Measurements from ENCODE around the gene FRAT2. TPM values are rescaled to one million over a fixed set of nuclear protein-coding genes. Genes with fewer than 3 reads are reported as not detected.

Gene FRAT2
- total RNA-seq, 1 donor from 2014 or later = 27.5 TPM

- Histone ChIP-seq H3K4me3 (no peak overlapping the region), H3K36me3 (peaks cover 58% of the 10 kb centered on the region), H3K9me3 (no peaks in the 10 kb centered on the region), H3K4me1 (peaks cover 28% of the 10 kb centered on the region), H3K27me3 (ENCODE audit: low read depth) (no peaks in the 10 kb centered on the region), H3K27ac (no peak overlapping the region)
- no peak for TF ChIP-seq CTCF (IDR thresholded peaks at IDR 0.05)
- intact Hi-C loops (cut with DNase I) = no loop called here
- no peak for DNase-seq
- no peak for ATAC-seq
These were observed 27.0 kb upstream of the FRAT2 start for GRCh38 chr10:97361537-97361901.

- ATAC-seq = no peak
- H3K4me3 ChIP-seq = no peak overlapping the region
- no peaks in the 10 kb centered on the region for H3K9me3 ChIP-seq
- DNase-seq = no peak
- no peaks in the 10 kb centered on the region for H3K27me3 ChIP-seq (ENCODE audit: low read depth)
- H3K4me1 ChIP-seq = peaks cover 29% of the 10 kb centered on the region
- TF ChIP-seq CTCF (IDR thresholded peaks at IDR 0.05) = no peak
- intact Hi-C loops (cut with DNase I) = no loop called here
- H3K27ac ChIP-seq = no peak overlapping the region
- peaks cover 54% of the 10 kb centered on the region for H3K36me3 ChIP-seq
These were observed 26.4 kb upstream of the FRAT2 start for GRCh38 chr10:97360705-97361536.

- no peak overlapping the region for H3K4me3 ChIP-seq
- H3K36me3 ChIP-seq = peaks cover 45% of the 10 kb centered on the region
- no peak overlapping the region for H3K27ac ChIP-seq
- H3K27me3 ChIP-seq (ENCODE audit: low read depth) = no peaks in the 10 kb centered on the region
- ATAC-seq = no peak
- DNase-seq = no peak
- TF ChIP-seq CTCF (IDR thresholded peaks at IDR 0.05) = no peak
- intact Hi-C loops (cut with DNase I) = no loop called here
- H3K4me1 ChIP-seq = peaks cover 37% of the 10 kb centered on the region
- no peaks in the 10 kb centered on the region for H3K9me3 ChIP-seq
These were observed 24.3 kb upstream of the FRAT2 start for GRCh38 chr10:97358781-97359180.

- ATAC-seq = no peak
These were observed 23.8 kb upstream of the FRAT2 start for GRCh38 chr10:97358349-97358748.

GRCh38 chr10:97356918-97357317 is 22.4 kb upstream of the FRAT2 start:
- Histone ChIP-seq H3K4me1 (peaks cover 21% of the 10 kb centered on the region), H3K27ac (peak overlapping the region; percentile 58), H3K27me3 (ENCODE audit: low read depth) (no peaks in the 10 kb centered on the region), H3K9me3 (no peaks in the 10 kb centered on the region), H3K36me3 (peaks cover 35% of the 10 kb centered on the region), H3K4me3 (no peak overlapping the region)
- no peak for TF ChIP-seq CTCF (IDR thresholded peaks at IDR 0.05)
- intact Hi-C loops (cut with DNase I) = no loop called here
- DNase-seq = no peak
- ATAC-seq = no peak

More at GRCh38 chr10:97358349-97358748, 23.8 kb upstream of the FRAT2 start:
- no peak for TF ChIP-seq CTCF (IDR thresholded peaks at IDR 0.05)
- intact Hi-C loops (cut with DNase I) = no loop called here
- H3K27ac ChIP-seq = no peak overlapping the region
- H3K27me3 ChIP-seq (ENCODE audit: low read depth) = no peaks in the 10 kb centered on the region
- no peak overlapping the region for H3K4me3 ChIP-seq
- peaks cover 40% of the 10 kb centered on the region for H3K36me3 ChIP-seq
- DNase-seq = no peak
- peaks cover 36% of the 10 kb centered on the region for H3K4me1 ChIP-seq
- no peaks in the 10 kb centered on the region for H3K9me3 ChIP-seq
